NCI-H128 (cell line): Measurements from ENCODE around the gene MPRIP.

ENCODE experiments used
- DNase-seq: peaks from one replicate; lab custom pipeline; 2025; ENCODE audit not compliant: unreplicated experiment; lab: John Stamatoyannopoulos, UW

MPRIP gene

DNA sequence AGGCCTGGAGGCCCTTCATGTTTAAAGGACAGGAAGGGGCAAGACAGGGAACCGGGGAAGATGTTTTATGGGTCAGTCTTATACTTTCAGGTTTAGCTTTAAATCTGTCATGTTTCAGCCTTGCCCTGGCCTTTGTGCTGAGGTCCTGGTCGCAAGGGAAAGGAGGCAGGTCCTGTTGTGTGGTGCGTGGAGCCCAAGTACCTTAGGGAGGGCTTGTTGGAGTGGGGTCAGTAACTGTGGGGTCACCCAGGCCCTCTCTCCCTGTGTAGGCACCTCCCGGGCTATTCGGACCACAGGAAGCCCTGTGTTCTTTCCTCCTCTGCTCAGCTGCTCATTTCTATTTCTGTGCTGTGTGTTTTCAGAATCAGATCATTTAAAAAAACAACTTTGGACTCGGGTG lies 42.7 kb downstream of the MPRIP start:
- no peak for DNase-seq

DNA sequence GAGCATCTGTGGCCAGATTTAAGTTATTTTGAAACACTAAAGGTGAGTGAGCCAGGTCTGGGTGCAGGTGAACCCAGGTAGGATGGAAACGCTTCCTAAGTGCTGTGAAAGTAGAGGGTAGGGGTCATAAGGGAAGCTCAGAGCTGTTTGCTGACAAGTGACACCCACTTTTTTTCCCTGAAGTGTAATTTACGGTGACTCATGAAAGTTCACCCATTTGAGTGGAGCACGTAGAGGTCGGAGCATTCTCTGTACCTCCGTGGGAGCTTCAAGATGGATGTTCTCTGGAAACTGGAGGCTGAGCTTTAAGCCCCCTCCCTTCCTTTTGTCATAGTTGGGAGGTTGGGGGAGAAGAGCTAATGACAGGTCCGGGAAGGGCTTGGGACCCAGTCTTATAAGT lies 44.3 kb downstream of the MPRIP start:
- DNase-seq = no peak

DNA sequence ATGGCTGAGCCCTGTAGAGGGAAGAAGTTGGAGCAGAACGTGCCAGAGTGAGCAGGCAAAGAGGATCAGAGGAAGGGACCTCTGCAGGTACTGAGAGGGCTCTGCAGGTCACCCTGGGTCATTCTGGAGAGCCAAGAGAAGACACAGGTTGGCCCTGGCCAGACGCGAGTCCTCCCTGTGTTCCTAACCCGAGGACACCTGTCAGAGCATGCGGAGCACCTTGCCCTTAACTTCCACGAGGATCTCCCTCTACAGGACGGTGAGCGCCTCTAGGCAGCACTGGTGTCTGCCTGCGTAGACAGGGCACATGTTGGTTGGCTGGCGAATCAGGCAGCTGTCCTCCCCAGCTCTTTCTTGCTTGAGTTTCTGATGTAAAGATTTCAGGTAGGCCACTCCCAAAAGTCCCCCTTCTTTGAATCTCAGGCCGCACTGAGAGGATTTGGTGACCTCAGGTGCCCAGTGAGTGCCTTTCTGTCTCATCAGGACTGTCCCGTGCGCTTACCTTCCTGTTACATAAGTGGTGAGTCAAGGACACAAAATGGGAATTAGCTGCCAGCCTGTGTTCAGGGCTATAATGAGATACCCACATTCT lies 45.3 kb downstream of the MPRIP start:
- no peak for DNase-seq

DNA sequence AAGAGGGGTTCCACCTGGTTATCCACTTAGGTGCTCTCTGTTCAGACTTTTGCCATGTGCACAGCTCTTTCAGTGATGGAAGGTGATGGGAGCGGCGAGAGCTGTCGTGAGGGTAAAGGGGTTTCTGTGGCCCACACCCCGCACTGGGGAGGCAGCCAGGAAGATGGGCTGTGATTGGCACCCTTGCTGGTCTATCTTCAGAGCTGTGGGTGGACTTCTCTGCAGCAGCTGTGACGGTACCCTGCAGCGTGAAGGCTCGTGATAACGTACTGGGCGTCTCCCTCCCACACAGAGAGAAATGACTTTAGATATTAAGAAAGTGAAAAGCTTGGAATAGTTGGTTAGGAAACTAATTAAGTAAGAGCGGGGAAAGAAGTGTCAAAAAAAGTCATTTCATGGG lies 45.8 kb downstream of the MPRIP start:
- no peak for DNase-seq

DNA sequence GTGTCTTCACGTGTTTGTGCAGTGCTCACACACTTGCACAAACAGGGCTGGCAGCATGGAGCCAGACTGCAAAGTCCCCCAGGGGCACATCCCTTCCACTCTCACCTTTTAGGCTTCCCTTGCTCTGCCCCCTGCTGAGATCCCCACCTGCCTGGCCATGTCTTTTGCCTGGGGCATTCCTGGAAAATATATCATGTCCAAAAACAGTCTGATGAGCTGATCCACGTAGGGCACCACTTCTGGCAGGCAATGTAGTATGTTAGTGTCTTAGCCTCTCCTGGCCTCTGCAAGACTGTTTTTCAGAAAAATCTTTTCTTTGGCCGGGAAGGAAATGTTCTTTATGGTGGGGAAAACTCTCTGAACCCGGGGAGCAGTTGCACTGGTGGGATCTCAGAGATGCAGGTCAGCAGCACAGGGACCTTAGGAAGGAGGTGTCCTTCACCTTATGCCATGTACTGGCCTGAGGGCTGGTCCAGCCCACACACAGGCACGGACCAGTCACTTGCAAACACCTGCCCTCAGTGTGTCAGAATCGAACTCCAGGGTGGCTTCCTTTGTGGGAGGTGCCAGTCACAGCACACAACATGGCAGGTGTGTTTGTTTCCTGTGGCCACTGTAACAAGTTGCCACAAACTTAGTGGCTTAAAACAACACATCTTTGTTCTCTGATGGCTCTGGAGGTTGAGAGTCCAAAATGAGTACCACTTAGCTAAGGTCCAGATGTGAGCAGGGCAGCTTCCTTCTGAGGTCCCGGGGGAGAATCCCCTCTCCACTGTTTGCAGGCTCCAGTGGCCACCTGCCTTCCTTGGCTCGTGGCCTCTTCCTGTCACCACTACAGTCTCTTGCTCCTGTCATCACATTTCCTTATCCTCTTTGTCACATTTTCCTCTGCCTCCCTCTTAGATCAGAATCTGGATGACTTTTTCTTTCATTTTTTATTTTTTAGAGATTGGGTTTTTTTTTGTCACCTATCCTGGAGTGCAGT lies 46.6 kb downstream of the MPRIP start:
- no peak for DNase-seq

DNA sequence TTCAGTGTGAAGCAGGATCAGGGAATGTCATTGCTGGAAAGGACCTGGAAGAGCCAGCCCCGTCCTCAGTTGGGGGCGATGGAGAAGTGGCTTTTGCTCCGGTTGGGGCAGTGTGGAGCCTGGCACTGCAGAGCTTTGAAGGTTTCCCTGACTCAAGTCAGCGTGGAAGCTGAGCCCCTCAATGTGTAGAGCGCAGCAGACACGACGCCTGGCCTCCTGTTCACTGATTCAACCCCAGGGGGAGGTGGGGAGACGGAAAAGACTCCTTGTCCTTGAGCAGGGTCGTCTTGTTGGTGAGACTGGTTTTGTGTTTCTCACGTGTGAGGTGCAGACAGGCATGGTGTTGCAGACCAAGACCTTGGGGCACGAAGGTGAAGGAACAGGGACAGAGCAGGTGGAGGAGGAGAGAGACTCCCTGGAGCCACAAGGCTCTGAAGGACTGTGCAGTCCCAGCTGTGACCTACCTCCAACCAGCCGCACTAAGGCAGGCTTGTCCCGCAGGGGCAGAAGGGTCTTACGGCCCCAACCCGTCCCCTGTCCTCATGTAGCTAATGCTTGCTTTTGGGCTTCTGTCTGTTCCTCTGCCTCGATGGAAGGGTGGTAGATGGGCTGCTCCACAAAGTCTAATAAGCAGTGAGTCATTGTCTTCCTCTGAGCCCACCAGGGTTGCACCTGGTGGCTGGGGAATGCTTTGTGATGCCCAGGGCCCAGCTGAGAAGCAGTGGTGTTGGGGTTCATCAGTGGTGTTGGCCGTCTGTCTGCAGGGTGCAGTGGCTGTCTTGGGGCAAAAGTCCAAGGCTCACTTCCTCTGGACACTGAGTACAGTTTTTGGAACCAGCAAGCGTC lies 47.8 kb downstream of the MPRIP start:
- no peak for DNase-seq

DNA sequence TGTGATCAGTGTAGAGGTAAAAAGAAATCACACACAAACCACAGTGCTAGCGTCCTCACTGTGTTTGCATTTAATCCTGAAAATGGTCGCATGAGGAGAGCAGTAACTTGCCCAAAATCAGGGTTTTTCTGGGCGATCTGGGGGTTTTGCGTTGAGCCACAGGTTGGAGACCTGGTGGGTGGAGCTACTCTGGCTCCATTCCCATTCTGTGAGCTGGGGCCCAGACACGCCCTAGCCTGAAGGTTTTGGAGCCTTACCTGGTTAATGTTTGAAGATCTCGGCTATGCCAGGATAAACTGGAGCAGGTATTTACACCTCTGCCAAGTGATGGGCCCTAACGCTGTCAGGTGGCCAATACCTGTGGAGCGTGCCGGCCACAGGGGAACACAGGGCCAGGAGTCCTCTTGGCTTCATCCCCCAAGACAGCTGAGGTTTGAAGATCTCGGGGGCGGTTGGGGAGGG lies 48.4 kb downstream of the MPRIP start:
- DNase-seq = no peak

DNA sequence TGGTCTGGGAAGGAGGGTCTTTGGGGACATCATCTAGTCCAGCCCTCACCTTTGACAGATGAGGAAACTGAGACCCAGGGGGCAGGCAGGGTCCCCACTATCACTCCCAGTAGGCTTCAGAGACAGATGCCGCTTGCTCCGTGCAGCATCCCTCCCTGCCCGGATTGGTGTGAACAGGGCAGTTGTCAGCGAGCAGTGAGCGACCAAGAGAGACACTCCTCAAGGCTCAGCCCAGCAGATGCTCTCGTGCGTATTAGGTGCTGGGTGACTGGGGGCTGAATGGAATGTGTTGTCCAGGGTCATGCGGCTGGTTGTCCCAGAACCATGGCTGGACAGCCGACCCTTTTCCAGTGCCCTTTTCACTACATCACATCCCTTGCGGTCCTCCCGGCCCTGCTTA lies 49.0 kb downstream of the MPRIP start:
- no peak for DNase-seq

DNA sequence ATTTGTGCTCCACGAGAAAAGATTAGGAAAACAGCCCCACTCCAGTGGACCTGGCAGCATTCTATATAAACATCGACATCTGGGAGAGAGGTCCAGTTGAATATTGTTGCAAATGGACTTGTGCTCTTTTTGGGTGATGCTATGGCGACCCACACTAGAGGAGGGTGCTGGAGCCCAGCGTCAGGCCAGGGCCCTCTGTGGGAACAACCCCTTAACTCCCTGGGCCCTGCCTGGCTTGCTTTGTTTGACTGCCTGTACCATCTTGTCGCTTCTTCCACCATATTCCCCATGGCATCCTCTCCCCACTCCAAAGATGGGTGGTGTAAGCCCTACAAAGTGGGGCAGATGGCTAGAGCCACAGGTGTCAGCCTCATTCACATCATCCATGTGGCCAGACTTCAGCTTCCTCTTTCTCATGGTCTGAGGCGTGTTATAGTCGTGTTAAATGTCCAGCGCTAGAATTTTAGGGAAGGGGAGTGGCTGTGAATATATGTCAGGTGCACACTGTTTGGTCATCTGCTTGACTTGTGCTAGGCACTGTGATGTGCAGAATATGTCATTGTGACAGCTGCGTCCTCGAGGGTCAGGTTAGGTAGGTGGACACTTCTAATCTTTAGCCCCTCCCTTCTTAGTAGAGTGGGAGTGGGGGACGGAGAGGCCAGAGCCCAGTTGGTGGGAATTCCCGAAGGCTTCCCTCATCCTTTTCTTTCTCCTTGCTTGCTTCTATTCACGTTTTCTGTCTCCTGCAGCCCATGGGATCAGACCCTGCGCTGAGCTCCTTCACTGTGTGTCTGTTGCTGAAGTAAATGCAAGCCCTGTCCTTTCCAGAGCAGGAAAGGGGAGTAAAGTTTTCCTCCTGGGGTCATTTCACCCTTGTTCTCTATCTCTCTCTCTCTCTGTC lies 49.8 kb downstream of the MPRIP start:
- no peak for DNase-seq

DNA sequence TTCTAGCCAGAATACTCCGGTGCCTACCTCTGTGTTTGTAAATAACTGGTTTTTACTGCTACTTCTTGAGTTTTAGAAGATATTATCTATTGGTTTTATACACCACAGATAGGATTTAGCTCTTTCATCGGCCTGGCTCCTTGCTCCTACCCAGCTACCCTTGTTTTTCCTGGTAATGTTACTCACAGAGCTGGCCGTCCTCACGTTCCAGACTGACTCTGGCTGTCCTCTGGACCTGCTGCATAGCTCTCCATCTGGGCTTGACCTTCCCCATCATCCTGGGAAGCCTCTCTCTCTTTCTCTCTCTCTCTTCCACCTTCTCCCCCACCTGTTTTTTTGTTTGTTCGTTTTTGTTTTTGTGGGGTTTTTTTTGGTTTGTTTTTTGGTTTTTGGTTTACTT lies 51.5 kb downstream of the MPRIP start:
- no peak for DNase-seq

DNA sequence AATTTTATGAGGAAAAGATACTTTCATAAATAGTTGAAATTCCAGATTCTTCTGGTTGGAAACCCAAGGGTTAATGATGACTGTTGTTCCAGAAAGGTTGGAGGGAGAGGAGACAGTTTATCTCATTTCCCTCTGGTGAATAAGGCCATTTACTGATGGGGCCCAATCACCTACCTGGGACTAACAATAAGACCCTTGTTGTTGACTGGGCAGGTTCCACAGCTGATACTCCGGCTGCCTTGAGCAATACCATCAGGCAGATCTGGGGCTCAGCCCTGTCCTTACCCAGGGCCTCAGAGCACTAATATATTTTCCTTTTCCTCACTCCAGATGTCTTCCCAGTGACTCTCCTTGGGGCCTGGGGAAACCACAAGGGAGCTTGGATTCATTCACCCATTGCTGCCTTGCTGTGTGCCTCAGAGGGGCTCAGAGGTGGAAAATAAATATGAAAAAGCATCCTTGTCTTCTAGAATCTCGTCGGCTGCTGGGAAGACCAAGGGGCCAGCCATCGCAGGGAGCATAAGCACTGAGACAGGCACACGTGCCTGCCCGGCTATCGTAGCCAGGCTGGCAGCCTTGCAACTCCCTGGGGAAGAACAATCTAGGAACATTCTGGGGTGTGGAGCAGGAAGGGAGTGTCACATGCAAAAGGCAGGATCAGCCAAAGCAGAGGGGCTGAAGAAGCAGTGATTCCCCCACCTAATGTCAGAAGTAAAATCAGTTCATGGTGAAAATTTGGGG lies 54.4 kb downstream of the MPRIP start:
- DNase-seq = no peak

DNA sequence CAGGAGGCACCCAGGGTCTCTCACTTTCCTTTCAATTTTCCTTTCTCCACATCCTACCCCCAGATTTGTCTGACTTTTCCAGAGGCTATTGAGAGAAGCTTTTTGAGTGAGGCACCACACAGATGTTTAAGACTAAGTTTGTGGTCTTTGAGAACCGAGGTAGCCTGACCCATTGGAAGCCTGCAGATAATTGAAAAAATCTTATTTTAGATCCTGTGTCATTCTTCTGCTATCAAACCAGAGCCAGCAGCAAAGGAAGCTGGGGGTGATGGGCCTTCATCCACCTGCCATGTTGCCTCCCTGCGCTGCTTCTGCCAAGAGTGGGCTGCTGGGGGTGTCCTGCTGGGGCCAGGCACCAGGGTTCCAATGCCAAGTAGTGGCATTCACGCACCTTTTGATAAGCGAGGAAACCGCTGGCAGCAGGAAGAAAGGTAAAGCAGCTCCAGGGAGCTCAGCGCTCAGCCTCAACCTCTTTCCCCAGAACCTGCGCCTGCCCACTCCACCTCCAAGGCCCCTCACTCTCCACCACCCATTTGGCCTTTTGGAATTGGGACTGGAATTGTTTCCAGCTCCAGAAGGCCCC lies 55.6 kb downstream of the MPRIP start:
- no peak for DNase-seq

DNA sequence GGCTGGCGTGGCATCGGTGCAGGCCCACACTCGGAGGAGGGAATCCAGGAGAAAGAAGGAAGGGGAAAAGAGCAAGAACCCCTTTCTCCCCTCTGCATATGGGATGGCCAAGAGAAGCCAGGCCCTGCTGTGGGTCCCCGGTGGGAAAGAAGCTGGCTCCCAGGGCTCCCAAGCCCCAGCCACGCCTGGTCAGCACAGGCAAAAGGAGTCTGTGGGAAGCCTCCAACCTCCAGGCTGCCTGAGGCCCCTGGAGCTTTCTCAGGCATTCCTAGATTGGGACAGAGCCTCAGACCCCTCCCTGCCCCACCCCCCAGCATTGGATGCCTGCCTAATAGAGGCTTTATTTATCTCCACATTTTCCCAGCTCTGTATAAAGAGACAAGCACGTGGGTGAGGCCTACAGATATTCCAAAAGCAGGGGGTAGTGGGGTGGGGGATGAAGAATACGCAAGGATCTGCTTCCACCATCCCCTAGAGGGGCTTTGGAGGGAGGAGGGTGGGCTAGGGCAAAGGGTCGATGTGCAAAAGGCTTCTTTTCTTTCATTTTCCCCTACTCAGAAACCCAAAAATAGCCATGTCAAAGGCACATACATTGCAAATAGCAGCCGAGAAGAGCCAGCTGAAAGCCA lies 56.4 kb downstream of the MPRIP start:
- no peak for DNase-seq

DNA sequence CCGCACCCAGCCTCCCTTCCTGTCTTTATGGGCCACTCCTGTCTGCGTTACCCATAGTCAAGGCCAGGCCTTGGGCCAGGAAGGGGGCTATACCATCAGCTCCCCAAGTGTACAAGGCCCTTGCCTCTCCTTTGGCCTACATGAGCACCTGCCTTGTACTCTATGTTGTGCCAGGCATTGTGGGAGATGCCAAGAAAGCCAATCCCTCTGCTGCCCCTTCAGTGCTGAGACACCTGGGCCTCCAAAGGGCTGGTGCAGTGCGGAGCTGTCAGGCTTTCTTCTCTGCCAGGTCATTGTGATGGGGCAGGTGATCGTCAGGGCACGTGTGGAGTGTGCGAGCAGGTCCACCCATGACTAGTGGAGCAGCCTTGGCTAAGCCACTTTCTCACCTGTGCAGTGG lies 59.9 kb downstream of the MPRIP start:
- DNase-seq = no peak

DNA sequence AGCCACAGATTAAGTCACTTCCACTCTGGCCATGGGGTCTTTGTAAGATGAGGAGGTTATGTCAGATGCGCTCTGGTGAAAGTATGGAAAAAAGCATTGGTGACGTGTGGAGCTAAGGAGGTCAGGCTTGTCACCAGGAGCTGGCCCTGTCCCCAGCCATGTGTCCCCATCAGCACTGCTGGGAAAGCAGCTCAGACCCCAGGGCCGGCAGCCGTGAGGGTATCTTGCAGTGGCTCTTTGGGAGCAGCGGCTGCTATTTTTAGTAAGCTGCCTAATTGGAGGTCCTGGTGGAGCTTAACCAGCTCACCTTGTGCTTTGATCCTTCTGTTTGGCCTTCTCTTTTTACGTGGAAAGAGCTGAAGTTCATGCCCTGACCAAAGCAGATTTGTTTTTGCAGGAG lies 60.9 kb downstream of the MPRIP start:
- no peak for DNase-seq

DNA sequence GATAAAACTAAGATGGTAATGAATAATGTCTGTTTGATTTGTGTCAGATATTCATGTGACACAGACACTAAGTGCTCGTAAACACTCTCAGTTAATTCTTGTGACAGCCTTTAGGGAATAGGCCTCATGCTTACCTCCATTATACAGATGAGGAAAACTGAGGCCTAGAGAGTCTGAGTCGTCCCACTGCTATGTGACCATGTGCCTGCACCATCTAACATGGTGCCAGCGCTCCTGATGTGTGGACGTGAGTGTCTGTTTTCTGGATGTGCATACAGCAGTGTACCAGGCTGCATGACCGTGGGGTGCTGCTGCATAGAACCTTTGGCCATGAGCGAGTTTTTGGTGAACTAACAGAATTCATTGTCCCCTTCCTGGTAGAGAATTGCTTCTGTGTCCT lies 61.8 kb downstream of the MPRIP start:
- no peak for DNase-seq

DNA sequence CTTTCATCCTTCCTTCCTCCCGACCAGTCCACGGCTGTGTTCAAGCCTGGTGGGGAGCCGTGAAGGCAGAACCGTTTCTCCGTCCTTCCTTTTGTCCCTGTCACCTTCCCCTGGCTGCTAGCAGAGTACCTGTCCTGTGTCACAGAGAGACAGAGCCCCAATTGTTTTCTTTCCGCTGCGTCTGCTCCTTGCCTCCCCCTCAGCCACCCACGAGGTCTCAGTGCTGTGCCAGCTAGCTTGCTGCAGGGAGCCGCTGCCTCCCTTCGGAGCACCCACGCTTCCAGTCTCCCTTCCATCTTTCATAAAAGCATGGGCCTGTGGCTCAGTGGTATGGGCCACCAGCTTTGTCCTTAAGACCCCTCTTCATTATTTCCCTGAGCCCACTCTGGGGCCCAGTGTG lies 62.2 kb downstream of the MPRIP start:
- no peak for DNase-seq

DNA sequence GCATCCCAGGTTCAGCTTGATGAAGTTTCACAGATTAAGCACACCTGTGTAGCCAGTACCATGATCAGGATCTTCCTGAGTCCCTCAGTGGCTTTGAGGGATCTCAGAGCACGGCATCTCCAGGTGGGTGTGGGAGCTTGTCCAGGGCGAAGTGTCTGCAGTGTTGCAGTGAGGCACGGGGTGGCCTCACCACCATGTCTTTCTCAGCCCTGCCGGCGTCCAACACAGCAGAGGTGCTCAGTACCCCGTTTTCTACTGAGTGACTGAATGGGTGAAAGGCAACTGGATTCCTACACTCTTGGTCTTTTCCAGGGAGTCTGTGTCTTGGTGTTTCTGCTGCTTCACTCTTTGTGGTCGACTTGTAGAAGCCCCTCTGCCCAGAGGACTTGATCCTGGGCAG lies 63.7 kb downstream of the MPRIP start:
- no peak for DNase-seq

DNA sequence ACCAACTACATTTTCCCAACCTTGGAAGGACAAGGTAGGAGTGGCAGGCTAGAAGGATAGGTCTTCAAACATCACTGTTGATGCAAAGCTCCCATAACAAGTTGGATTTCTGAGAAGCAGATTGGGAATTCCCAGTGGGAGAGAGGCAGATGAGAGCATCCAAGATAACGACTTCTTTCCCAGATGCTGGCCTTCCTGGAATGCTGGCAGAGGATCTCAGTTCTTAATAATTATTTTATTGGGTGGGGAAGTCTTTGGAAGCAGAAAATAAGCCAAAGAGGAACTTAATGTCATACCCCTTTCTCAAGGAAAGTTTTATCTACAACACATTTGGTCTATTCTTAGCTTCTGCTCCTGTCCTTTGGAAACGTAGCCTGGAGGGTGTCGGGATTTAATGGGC lies 64.5 kb downstream of the MPRIP start:
- no peak for DNase-seq
